HG03280 (cell line): ENCODE data around the gene MON2.
"Not testable (repeated sequence)": the region's sequence is repeated elsewhere in the genome, so short reads cannot be mapped to it uniquely, and the experiment has no call there.

ENCODE experiments used
- ATAC-seq: cut with Tn5 transposase; IDR thresholded peaks from one replicate; pipeline ENCODE4 v1.9.1; 2021; ENCODE audit warnings: mild to moderate bottlenecking, moderate library complexity; ENCODE audit not compliant: unreplicated experiment

The MON2 gene

GRCh38 chr12:62472472-62472871, 5.8 kb downstream of the MON2 start:
- ATAC-seq = no peak

- no peak for ATAC-seq
These were observed 15.4 kb downstream of the MON2 start for GRCh38 chr12:62481843-62482540.

GRCh38 chr12:62482769-62483168, 16.1 kb downstream of the MON2 start:
- ATAC-seq = no peak

- ATAC-seq = no peak
These were observed 17.6 kb downstream of the MON2 start for GRCh38 chr12:62484233-62484632.

- no peak for ATAC-seq
These were observed 39.2 kb downstream of the MON2 start for GRCh38 chr12:62505786-62506185.

GRCh38 chr12:62512901-62513300, 46.3 kb downstream of the MON2 start:
- no peak for ATAC-seq

GRCh38 chr12:62514080-62514479, 47.5 kb downstream of the MON2 start:
- not testable (repeated sequence) for ATAC-seq

GRCh38 chr12:62516927-62517326, 50.3 kb downstream of the MON2 start:
- no peak for ATAC-seq

- no peak for ATAC-seq
These were observed 51.3 kb downstream of the MON2 start for GRCh38 chr12:62517887-62518286.

GRCh38 chr12:62519043-62519442, 52.4 kb downstream of the MON2 start:
- no peak for ATAC-seq

- ATAC-seq = no peak
These were observed 53.7 kb downstream of the MON2 start for GRCh38 chr12:62520361-62520760.

GRCh38 chr12:62522984-62523383, 56.4 kb downstream of the MON2 start:
- ATAC-seq = no peak

GRCh38 chr12:62523619-62524018, 57.0 kb downstream of the MON2 start:
- no peak for ATAC-seq

GRCh38 chr12:62525271-62525670, 58.6 kb downstream of the MON2 start:
- no peak for ATAC-seq

GRCh38 chr12:62530596-62530995, 64.0 kb downstream of the MON2 start:
- ATAC-seq = no peak

- no peak for ATAC-seq
These were observed 65.7 kb downstream of the MON2 start for GRCh38 chr12:62532333-62532732.

- no peak for ATAC-seq
These were observed 66.6 kb downstream of the MON2 start for GRCh38 chr12:62533087-62533754.

GRCh38 chr12:62533755-62534107, 67.1 kb downstream of the MON2 start:
- ATAC-seq = no peak

- no peak for ATAC-seq
These were observed 69.9 kb downstream of the MON2 start for GRCh38 chr12:62536546-62536945.

GRCh38 chr12:62537551-62537950, 70.9 kb downstream of the MON2 start:
- no peak for ATAC-seq

- no peak for ATAC-seq
These were observed 73.7 kb downstream of the MON2 start for GRCh38 chr12:62540354-62540753.

GRCh38 chr12:62542814-62543213, 76.2 kb downstream of the MON2 start:
- no peak for ATAC-seq

- no peak for ATAC-seq
These were observed 76.7 kb downstream of the MON2 start for GRCh38 chr12:62543324-62543723.
